Stimulated activated CD4-positive, alpha-beta T cell treated with anti-CD3 and anti-CD28 coated beads, TNF-alpha, amount 100 ng/mL, for 4 hours (primary cell): ENCODE results near the gene TSPAN14.
"Not testable (repeated sequence)": the region's sequence is repeated elsewhere in the genome, so short reads cannot be mapped to it uniquely, and the experiment has no call there.

Experiments
- DNase-seq, 3 experiments: peaks; one replicate each; pipeline ENCODE4 v3.0.0-alpha.2; 2020; ENCODE audit warnings: low read depth in 3 of 3

The TSPAN14 gene

DNA sequence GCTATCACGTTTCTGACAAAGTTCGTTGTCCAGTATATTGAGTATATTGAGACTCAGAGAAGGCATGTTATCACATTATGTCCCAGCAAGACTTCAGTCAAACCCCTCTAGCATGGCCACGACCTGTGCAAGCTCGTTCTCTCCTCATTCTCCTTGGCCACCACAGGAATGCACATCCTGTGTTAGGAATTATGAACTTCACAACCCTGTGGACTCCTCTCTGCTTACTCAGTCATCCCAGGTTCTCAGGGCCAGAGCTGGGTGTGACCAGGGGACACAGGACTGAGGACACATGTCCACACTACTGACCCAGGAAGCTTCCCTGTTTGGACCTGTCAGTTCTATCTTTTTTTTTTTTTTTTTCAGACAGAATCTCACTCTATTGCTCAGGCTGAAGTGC lies 87.9 kb downstream of the TSPAN14 start:
- no peak for DNase-seq

DNA sequence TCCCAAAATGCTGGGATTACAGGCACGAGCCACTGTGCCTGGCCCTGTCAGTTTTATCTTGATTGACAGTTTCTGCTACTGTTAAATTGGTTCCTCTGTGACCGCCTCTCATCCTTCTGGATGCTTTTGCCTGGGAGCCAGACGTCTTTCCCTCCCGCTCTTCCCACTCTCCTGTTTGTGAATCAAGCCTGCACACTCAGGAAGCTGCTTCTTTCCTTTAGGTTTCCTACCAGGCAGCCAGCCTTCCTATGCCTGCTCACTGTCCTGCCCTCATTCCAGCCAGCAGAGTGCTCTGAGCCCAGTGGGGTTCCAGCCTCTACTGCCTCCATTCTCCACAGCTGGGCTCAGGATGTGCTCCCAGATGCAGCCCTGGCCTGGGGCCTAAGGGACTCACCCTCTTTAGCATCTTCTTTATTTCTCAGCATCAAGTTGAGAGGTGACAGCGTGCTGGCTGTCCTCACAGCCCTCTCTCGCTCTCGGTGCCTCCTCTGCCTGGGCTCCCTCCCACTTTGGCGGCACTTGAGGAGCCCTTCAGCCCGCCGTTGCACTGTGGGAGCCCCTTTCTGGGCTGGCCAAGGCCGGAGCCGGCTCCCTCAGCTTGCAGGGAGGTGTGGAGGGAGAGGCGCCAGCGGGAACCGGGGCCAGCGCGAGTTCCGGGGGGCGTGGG lies 88.7 kb downstream of the TSPAN14 start:
- DNase-seq = no peak

GRCh38 chr10:80543319-80543672 lies 89.2 kb downstream of the TSPAN14 start:
- not testable (repeated sequence) for DNase-seq

DNA sequence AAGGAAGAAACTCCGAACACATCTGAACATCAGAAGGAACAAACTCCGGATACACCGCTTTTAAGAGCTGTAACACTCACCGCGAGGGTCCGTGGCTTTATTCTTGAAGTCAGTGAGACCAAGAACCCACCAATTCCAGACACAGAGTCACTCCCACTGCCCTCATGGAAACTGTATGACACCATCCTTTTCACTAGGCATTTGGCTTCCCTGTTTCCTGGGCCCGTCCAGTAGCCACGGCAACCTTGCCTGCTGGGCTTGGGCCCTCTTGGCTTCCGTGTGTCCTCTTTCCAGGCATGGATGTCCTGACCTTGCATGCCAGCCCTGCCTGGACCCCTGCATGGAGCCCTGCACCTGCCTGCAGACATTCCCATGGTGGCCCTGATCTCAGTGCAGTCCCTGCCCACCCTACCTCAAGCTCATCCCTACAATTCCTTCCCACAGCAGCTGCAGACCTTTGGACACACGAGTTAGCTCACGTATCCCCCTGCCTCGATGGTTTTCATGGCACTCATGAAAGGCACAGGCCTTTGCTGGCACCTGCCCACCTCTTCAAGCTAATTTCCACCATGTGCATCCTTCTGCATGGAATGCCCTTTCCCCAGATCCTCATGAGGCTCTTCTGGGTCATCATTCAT lies 90.3 kb downstream of the TSPAN14 start:
- DNase-seq = no peak

GRCh38 chr10:80545258-80545881 lies 91.3 kb downstream of the TSPAN14 start:
- no peak for DNase-seq

- no peak for DNase-seq
Measured at GRCh38 chr10:80552151-80552646, 98.1 kb downstream of the TSPAN14 start.

DNA sequence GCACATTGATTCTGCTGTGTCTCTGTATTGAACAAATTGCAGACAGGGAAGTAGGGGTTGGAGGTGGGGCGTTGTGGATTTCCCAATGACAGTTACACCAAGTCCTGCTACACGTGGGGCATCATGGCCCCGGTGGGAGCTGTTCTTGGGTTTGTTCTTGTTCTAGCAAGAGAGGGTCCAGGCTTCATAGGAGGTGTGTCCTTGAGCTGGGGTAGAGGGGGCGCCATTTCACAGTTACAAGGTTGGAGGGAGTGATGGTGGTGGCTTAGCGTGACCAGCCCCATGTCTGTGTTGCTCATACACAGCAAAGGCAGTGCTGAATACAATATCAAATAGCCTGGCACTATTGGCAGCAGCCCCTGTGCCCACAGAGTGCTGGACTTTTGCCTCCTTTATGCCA lies 99.3 kb downstream of the TSPAN14 start:
- DNase-seq = no peak

DNA sequence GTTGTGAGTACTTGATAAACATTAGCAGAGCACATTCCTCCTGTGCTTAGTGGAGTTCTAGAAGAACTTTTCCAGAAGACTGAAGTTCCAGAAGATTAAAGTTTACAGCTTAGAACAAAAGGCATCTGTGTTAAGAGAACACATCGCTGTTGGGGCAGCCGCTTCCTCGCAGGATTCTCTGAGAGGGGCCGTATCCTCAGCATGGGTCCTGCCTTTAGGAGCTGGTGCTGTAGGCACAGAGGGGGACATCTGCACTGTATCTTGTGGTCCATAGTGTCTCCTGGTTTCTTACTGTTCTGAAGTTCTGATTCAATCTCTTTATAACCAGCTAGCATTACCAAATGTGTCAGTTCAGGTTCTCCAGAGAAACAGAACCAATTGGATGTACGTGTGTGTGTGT lies 99.9 kb downstream of the TSPAN14 start:
- no peak for DNase-seq

DNA sequence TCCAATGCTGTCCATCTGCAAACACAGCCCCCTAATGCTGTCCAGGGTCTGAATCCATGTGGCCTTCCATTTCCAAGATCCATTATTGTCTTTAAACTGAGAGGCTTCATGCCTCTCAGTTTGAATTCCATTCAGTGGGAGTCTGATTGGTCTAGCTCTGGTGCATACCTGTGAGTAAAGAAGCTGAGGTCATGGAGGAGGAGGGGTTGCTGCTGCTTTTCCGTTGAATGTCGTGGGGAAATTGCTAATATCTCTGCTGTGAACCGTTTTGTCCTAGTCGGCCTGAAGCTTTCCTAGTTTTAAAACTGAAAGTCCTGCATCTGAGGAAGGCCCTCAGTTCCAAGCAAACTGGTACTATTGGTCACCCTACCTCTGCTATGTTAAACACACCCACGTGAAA lies 101.3 kb downstream of the TSPAN14 start:
- no peak for DNase-seq

- DNase-seq = no peak
Measured at GRCh38 chr10:80561950-80562349, 107.8 kb downstream of the TSPAN14 start.

- DNase-seq = no peak
Measured at GRCh38 chr10:80567292-80567691, 113.2 kb downstream of the TSPAN14 start.

DNA sequence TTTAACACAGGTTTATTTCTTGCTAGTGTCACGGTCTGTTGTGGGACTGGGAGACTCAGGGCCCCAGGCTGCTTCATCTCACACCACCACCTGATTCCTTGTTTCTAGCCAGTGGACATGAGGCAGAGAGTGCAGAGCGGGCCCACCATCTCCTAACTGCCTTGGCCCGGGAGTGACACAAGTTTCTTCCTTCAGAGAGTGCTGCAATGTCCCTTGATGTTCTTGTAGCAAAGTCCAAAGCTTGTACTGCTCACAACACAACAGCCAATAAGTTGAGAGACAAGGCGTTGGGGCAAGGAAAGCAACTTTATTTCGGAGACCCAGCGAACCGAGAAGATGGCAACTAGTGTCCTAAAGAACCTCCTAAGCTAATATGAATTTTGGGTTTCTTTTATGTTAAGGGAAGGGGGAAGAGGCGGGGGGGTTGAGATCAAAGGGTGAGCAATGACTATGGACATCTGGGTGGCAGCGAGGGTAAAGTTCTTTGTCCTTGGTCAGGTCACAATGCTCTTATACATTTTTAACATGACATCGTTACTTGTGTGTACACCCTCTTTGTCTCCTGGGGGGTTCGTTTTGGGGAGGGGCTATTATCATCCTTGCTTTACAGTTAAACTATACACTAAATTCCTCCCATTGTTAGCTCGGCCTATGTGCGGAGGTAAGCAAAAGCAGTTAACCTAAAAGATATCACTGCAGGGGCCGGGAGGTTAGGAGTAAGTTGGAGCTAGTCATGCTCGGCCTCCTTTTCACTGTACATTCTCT lies 115.2 kb downstream of the TSPAN14 start:
- no peak for DNase-seq

- DNase-seq = no peak
Measured at GRCh38 chr10:80571352-80571751, 117.2 kb downstream of the TSPAN14 start.

DNA sequence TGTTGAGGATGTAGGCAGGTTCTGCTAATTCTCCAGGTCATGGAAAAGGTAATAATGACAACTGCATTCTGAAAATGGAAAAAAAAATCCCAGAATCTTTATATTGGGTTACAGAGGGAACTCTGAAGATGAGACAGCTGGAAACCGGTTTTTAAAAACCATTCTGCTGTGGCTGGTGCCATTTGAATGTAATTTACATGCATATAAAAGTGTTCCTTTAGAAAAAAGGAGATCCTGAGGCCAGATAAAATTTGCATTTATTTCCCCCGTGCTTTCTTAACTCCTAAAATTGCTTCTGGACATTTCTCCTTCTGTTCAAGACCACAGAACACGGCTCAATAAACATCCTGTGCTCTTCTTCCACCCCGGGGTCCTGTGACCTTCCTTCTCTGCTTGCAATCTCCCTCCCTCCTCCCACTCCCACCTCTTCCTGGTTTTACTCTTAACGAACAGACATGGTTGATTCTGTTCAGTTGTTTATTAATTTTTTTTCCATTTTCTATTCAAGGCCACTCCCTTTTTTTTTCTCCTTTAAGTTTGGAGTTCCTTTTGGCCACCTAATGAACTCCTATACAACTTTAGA lies 125.2 kb downstream of the TSPAN14 start:
- no peak for DNase-seq

GRCh38 chr10:80579849-80580637 lies 125.9 kb downstream of the TSPAN14 start:
- no peak for DNase-seq

GRCh38 chr10:80580638-80581468 lies 126.7 kb downstream of the TSPAN14 start:
- no peak for DNase-seq

DNA sequence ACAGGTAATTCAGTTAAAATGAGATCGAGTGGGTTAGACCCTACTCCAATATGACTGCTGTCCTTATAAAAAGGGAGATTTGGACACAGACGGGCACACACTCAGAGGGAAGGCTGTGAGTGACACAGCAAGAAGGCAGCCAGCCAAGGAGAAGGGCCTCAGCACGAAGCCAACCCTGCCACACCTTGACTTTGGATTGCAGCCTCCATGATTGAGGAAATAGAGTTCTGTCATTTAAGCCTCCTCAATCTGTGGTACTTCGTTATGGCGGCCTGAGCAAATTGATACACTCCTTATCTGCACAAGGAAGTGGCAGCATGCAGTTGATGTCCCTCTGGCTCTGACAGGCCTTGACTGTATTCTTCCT lies 127.3 kb downstream of the TSPAN14 start:
- DNase-seq = no peak

DNA sequence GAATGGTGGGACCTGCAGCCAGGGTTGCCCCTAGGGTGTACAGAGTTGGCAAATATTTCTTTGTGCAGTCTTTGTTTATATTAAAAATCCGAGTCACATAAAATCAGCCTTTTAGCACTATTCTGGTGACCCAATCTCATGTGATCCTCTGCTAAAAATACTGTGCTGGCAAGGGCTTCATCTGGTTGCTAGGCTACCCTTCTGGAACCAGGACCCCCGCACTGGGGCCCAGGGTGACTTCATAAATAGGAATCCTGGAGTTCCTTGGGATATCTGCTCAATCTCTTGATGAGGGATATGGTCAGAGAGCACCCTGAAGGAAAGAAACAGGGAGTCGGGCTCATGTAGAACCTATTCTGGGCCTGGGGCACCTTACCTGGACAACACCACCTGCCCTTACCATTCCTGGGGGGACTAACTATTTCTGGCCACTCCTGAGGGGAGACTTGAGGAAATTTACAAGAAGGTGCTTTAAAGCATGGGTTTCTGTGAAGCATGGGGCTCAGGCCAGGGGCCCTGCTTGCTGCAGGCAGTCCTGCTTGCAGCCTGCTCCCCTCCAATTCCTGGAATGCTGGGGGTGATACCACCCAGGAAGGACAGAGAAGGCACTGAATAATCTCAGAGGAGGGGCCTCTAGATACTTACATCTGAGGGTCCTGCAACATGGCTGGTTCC lies 128.3 kb downstream of the TSPAN14 start:
- no peak for DNase-seq
